Measurements from ENCODE around the gene GGA1. TPM values are rescaled to one million over a fixed set of nuclear protein-coding genes. Genes with fewer than 3 reads are reported as not detected.

The GGA1 gene
- total RNA-seq, 1 donor from 2014 or later: 36.1 TPM

DNA sequence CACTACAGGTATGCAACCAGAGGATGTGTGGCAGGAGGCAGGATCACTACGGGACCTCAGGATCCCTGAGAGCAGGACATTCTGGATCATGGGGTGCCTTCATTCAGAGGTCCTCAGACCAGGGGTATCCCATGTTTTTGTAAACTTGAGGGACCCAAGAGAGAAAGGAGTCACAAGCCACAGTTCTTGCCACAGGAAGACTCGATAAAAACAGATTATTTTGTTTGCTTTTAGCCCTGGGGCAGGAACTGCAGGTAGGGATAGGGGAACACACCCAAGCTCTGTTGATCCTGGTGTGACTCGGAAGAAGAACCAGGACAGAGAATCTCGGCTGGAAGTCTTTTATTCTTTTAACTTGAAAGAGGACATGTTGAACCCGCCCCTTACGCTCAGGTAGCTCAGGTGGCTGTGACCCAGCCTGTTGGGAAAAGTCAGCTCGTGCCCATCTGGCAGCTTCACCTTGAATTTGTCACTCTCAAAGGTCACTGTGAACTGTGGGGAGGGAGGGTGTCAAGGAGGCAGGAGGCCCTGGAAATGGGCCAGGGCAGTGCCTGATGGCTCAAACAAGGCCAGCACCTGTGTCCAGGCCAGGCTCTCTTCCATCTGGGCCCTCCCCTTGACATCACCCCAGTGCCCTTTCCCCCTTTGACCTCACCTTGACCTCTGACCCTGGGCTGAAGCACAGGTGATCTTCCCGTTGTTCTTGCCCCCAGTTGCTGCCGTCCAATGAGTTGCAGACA, 38.5 kb upstream of the GGA1 start:
- Histone ChIP-seq H3K27me3 (ENCODE audit: control insufficient read depth, insufficient read depth, low read length) (no peaks in the 10 kb centered on the region), H3K4me3 (ENCODE audit: low read depth, low read length) (no peak overlapping the region), H3K36me3 (ENCODE audit: control insufficient read depth, insufficient read depth, low read length) (peaks cover 17% of the 10 kb centered on the region)
- FAIRE-seq (no peak), DNase-seq (ENCODE audit: low read depth) (no peak)
- TF ChIP-seq, protein P1, sequence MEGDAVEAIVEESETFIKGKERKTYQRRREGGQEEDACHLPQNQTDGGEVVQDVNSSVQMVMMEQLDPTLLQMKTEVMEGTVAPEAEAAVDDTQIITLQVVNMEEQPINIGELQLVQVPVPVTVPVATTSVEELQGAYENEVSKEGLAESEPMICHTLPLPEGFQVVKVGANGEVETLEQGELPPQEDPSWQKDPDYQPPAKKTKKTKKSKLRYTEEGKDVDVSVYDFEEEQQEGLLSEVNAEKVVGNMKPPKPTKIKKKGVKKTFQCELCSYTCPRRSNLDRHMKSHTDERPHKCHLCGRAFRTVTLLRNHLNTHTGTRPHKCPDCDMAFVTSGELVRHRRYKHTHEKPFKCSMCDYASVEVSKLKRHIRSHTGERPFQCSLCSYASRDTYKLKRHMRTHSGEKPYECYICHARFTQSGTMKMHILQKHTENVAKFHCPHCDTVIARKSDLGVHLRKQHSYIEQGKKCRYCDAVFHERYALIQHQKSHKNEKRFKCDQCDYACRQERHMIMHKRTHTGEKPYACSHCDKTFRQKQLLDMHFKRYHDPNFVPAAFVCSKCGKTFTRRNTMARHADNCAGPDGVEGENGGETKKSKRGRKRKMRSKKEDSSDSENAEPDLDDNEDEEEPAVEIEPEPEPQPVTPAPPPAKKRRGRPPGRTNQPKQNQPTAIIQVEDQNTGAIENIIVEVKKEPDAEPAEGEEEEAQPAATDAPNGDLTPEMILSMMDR (IDR thresholded peaks at IDR 0.05; ENCODE audit: insufficient read depth, low read length, severe bottlenecking): no peak

DNA sequence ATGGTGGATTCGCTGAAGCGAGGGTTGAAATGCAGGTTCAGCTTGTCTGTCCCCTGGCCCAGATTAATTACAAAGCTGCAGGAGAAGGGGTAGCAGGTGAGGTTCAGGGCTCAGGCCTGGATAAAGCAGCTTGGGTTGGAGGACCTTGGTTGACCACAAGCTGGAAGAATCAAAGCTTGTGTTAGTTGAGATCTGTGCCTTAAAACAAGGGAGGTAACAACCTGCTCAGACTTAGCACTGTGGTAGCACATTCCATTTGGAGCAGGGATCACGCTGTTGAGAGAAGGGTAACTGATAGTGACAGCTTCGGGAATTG, 38.0 kb upstream of the GGA1 start:
- FAIRE-seq: peak; percentile 68
- Histone ChIP-seq H3K36me3 (ENCODE audit: control insufficient read depth, insufficient read depth, low read length) (peaks cover 17% of the 10 kb centered on the region), H3K4me3 (ENCODE audit: low read depth, low read length) (no peak overlapping the region), H3K27me3 (ENCODE audit: control insufficient read depth, insufficient read depth, low read length) (no peaks in the 10 kb centered on the region)
- DNase-seq (ENCODE audit: low read depth): no peak
- TF ChIP-seq, protein P1 (IDR thresholded peaks at IDR 0.05; ENCODE audit: insufficient read depth, low read length, severe bottlenecking): no peak

DNA sequence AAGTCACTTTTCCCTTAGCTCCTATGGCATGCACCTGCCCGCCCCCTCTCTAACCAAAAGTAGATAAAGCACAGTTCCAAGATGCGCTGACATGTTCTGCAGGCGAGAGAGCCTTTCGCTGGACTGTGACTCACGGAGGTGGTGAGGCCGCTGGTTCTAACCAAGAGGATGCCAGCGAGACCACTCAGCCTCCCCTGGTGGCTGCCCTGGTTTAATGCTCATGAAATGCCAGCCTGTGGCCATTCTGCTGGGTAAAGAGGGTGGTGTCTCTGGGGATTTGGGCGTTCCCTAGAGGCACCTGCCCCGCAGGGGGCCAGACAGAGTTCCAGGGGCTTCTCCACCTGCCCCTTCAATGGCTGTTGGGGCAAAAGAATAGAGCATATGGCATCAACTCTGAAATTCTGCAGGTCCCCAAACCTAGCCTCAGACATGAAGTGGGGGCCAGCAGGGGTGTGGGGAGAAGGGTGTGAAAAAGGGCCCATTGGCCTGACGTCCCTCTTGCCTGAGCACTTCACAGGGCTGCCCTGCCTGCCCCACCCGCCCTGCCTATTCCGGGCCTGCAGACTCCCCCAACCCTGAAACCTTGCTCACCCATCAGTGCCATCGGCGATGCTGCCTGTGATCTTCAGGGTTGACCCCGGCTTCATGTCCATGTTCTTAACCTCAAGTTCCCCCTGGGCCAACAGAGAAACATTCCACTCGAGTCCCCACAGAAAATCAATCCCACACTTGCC, 37.2 kb upstream of the GGA1 start:
- Histone ChIP-seq H3K4me3 (ENCODE audit: low read depth, low read length) (no peak overlapping the region), H3K27me3 (ENCODE audit: control insufficient read depth, insufficient read depth, low read length) (no peaks in the 10 kb centered on the region), H3K36me3 (ENCODE audit: control insufficient read depth, insufficient read depth, low read length) (peaks cover 11% of the 10 kb centered on the region)
- peak; percentile 47 for FAIRE-seq
- TF ChIP-seq, protein P1 (IDR thresholded peaks at IDR 0.05; ENCODE audit: insufficient read depth, low read length, severe bottlenecking): peak; percentile 19
- DNase-seq (ENCODE audit: low read depth): peak; percentile 63

DNA sequence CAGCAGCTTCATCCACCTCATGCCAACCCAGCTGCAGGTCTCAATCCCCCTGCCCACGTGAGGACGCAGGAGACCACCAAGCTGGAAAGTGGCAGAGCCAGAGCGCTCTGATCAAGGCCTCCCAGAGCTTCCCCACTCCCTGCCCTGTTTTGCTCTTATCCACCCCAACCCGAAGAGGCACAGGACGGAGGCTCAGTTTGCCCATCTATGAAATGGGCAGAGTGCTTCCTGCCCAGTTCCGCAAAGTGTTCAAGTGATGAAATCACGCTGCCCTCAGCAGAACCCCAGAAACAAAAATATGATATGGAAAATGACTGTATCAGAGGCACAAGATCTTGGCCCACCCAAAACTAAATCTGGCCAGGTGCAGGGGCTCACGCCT, 36.7 kb upstream of the GGA1 start:
- DNase-seq (ENCODE audit: low read depth) (no peak), FAIRE-seq (no peak)
- peaks cover 6% of the 10 kb centered on the region for H3K36me3 ChIP-seq (ENCODE audit: control insufficient read depth, insufficient read depth, low read length)
- H3K4me3 ChIP-seq (ENCODE audit: low read depth, low read length): no peak overlapping the region
- no peaks in the 10 kb centered on the region for H3K27me3 ChIP-seq (ENCODE audit: control insufficient read depth, insufficient read depth, low read length)
- TF ChIP-seq, protein P1 (IDR thresholded peaks at IDR 0.05; ENCODE audit: insufficient read depth, low read length, severe bottlenecking): no peak

DNA sequence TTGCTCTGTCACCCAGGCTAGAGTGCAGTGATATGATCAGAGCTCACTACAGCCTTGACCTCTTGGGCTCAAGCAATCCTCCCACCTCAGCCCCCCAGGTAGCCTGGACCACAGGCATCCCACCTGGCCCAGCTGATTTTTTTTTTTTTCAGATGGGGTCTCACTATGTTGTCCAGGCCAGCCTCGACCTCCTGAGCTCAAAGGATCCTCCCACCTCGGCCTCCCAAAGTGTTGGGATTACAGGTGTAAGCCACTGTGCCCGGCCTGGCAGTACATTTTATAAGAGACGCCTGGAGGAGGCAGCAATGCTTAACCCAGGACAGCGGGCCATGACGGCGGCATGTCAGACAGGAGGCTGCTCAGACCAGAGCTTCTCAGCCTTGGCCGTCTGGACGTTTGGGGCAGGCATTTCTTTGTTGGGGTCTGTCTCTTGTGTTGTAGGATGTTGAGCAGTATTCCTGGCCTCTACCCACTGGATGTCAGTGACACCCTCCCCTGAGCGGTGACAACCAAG, 33.1 kb upstream of the GGA1 start:
- DNase-seq (ENCODE audit: low read depth): no peak
- Histone ChIP-seq H3K36me3 (ENCODE audit: control insufficient read depth, insufficient read depth, low read length) (no peaks in the 10 kb centered on the region), H3K4me3 (ENCODE audit: low read depth, low read length) (no peak overlapping the region), H3K27me3 (ENCODE audit: control insufficient read depth, insufficient read depth, low read length) (peaks cover 1% of the 10 kb centered on the region)
- FAIRE-seq: no peak
- TF ChIP-seq, protein P1 (IDR thresholded peaks at IDR 0.05; ENCODE audit: insufficient read depth, low read length, severe bottlenecking): no peak
